ENCODE measurements around the gene BORA.

Gene BORA

DNA sequence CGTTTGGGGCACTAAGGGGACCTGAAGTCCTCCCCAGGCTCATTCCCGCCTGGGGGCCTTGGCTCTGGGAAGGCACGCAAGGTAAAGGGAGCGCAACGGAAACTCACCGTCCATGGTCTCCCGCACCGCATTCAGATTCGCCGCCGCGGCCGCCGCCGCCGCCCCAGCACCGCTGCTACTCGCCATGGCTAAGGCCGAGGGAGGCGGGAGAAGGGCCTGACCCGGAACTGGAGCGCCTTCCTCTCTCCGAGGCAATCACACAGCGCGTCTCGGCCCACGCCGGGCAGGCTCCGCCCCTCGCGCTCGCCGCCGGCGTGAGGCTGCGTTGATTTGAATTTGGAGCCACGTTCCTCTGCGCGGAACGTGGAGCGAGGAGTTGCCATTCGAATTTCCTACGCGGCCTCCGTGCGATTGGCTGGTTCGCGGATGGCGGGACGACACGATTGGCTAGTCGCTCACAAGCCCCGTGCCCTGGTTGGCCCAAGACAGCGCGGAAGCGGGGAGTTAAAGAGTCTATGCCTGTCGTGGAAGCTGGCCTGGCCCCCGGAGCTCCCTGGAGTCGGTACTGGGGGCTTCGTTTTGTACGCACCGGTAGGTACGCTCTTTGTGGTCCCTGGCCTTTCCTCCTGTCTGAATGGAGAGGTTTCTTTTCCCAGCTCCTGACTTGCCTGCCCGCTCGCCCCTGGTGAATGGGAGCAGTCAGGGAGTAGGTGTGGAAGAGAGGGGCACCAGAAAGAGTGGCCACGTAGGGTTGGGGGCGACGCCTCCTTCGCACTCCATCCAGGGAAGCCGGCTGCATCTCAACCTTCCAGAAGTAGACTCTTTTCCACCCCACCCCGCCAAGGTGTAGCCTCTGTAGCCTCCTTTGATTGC lies at the start of gene BORA, which contains the start of gene MZT1:
Gene BORA, plus strand, starts transcription at position 507 of the 873 bp plus-strand sequence. CDS start 1,018 bp downstream, outside the sequence.
Gene MZT1, minus strand, starts transcription at position 213 of the 873 bp plus-strand sequence. Its CDS starts 27 bp downstream, at position 186.
- H3K27ac ChIP-seq = peak within 1 kb of the TSS; percentile 77
- no peak for TF ChIP-seq ZFX (IDR thresholded peaks at IDR 0.05)
- TF ChIP-seq, protein P1, sequence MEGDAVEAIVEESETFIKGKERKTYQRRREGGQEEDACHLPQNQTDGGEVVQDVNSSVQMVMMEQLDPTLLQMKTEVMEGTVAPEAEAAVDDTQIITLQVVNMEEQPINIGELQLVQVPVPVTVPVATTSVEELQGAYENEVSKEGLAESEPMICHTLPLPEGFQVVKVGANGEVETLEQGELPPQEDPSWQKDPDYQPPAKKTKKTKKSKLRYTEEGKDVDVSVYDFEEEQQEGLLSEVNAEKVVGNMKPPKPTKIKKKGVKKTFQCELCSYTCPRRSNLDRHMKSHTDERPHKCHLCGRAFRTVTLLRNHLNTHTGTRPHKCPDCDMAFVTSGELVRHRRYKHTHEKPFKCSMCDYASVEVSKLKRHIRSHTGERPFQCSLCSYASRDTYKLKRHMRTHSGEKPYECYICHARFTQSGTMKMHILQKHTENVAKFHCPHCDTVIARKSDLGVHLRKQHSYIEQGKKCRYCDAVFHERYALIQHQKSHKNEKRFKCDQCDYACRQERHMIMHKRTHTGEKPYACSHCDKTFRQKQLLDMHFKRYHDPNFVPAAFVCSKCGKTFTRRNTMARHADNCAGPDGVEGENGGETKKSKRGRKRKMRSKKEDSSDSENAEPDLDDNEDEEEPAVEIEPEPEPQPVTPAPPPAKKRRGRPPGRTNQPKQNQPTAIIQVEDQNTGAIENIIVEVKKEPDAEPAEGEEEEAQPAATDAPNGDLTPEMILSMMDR (conservative IDR thresholded peaks at IDR 0.05) = no peak

- TF ChIP-seq, protein P1 (conservative IDR thresholded peaks at IDR 0.05) = no peak
- TF ChIP-seq ZFX (IDR thresholded peaks at IDR 0.05) = no peak
- H3K27ac ChIP-seq = no peak overlapping the region
Observed at GRCh38 chr13:72678312-72678711, 49.4 kb upstream of the BORA start.

DNA sequence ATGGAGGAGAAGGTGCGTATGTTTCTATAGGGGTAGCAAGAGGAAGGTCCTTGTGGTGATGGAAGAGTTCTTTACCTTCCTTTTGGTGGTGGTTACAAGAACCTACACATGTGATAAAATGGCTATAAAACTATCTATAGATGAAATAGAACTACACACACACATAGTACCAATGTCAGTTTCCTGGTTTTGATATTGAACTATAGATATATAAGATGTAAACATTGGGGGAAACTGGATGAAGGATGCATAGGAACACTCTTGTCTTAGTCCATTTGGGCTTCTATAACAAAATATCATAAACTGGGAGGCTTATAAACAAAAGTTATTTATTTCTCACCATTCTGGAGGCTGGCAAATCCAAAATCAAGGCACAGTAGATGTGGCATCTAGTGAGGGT lies 47.4 kb upstream of the BORA start:
- no peak for TF ChIP-seq ZFX (IDR thresholded peaks at IDR 0.05)
- TF ChIP-seq, protein P1 (conservative IDR thresholded peaks at IDR 0.05) = no peak
- no peak overlapping the region for H3K27ac ChIP-seq

- TF ChIP-seq ZFX (IDR thresholded peaks at IDR 0.05) = no peak
- TF ChIP-seq, protein P1 (conservative IDR thresholded peaks at IDR 0.05) = no peak
- H3K27ac ChIP-seq = no peak overlapping the region
Observed at GRCh38 chr13:72686766-72687165, 41.0 kb upstream of the BORA start.

GRCh38 chr13:72689181-72689696 lies 38.5 kb upstream of the BORA start:
- no peak for TF ChIP-seq ZFX (IDR thresholded peaks at IDR 0.05)
- TF ChIP-seq, protein P1 (conservative IDR thresholded peaks at IDR 0.05) = no peak
- no peak overlapping the region for H3K27ac ChIP-seq

- no peak overlapping the region for H3K27ac ChIP-seq
- no peak for TF ChIP-seq ZFX (IDR thresholded peaks at IDR 0.05)
- TF ChIP-seq, protein P1 (conservative IDR thresholded peaks at IDR 0.05) = no peak
Observed at GRCh38 chr13:72692884-72693514, 34.7 kb upstream of the BORA start.

GRCh38 chr13:72693832-72694231 lies 33.9 kb upstream of the BORA start:
- TF ChIP-seq, protein P1 (conservative IDR thresholded peaks at IDR 0.05) = no peak
- no peak for TF ChIP-seq ZFX (IDR thresholded peaks at IDR 0.05)
- no peak overlapping the region for H3K27ac ChIP-seq

Measured in C4-2B (cell line).